SK-N-SH treated with all-trans-retinoic acid at 6 μM for 48 hours (cell line): Measurements from ENCODE around the gene FSTL1.

Experiments
- ATAC-seq: fragments of 200-7000 bp; cut with Tn5 transposase; 3 replicates; pipeline ENCODE4 v1.9.1; 2020; ENCODE audit warnings: mild to moderate bottlenecking, moderate library complexity
- ARNTL ChIP-seq: fragments of 450-650 bp; formaldehyde crosslinking; IDR thresholded peaks from 2 replicates; pipeline ENCODE4 v1.5.0; 2020; ENCODE audit warnings: low read depth, mild to moderate bottlenecking, moderate library complexity, borderline replicate concordance
- BACH2 ChIP-seq: fragments of 250-450 bp; sonication (Bioruptor Pico); IDR thresholded peaks from 2 replicates; pipeline ENCODE4 v1.9.0; 2021; ENCODE audit warnings: mild to moderate bottlenecking, borderline replicate concordance
- GLIS3 ChIP-seq: fragments of 250-450 bp; sonication (Bioruptor Pico); IDR thresholded peaks from 2 replicates; pipeline ENCODE4 v1.5.0; 2020; ENCODE audit warnings: mild to moderate bottlenecking, moderate library complexity
- ISL1 ChIP-seq: fragments of 250-450 bp; sonication (Bioruptor Pico); IDR thresholded peaks from 2 replicates; pipeline ENCODE4 v2.1.2; 2022; ENCODE audit warnings: mild to moderate bottlenecking, moderate library complexity
- OSR1 ChIP-seq: fragments of 250-450 bp; sonication (Bioruptor Pico); IDR thresholded peaks from 2 replicates; pipeline ENCODE4 v1.8.0; 2022; ENCODE audit warnings: moderate library complexity, mild to moderate bottlenecking, inconsistent platforms
- PATZ1 ChIP-seq: fragments of 250-450 bp; sonication (Bioruptor Pico); IDR thresholded peaks from 2 replicates; pipeline ENCODE4 v1.8.0; 2020; ENCODE audit warnings: mild to moderate bottlenecking, moderate library complexity, borderline replicate concordance
- POU6F1 ChIP-seq: fragments of 250-450 bp; sonication (Bioruptor Pico); IDR thresholded peaks from 2 replicates; pipeline ENCODE4 v1.8.0; 2021; ENCODE audit warnings: low read depth, mild to moderate bottlenecking, moderate library complexity, borderline replicate concordance
- PPARA ChIP-seq: fragments of 250-450 bp; sonication (Bioruptor Pico); IDR thresholded peaks from 2 replicates; pipeline ENCODE4 v1.5.0; 2020; ENCODE audit warnings: mild to moderate bottlenecking, borderline replicate concordance
- RARB ChIP-seq: fragments of 250-450 bp; sonication (Bioruptor Pico); IDR thresholded peaks from 2 replicates; pipeline ENCODE4 v1.8.0; 2021; ENCODE audit warnings: mild to moderate bottlenecking, moderate library complexity
- SNAI2 ChIP-seq: fragments of 250-450 bp; sonication (Bioruptor Pico); IDR thresholded peaks from 2 replicates; pipeline ENCODE4 v1.5.0; 2020; ENCODE audit warnings: mild to moderate bottlenecking, moderate library complexity
- TCF4 ChIP-seq: fragments of 250-450 bp; sonication (Bioruptor Pico); IDR thresholded peaks from 2 replicates; pipeline ENCODE4 v1.8.0; 2021; ENCODE audit warnings: mild to moderate bottlenecking, moderate library complexity, borderline replicate concordance
- TOX ChIP-seq: fragments of 250-450 bp; sonication (Bioruptor Pico); IDR thresholded peaks from 2 replicates; pipeline ENCODE4 v1.8.0; 2021; ENCODE audit warnings: mild to moderate bottlenecking, moderate library complexity, borderline replicate concordance
- ZC3H10 ChIP-seq: fragments of 250-450 bp; sonication (Bioruptor Pico); IDR thresholded peaks from 2 replicates; pipeline ENCODE4 v1.5.1; 2021; ENCODE audit warnings: mild to moderate bottlenecking, moderate library complexity
- ZFP3 ChIP-seq: fragments of 250-450 bp; sonication (Bioruptor Pico); IDR thresholded peaks from 2 replicates; pipeline ENCODE4 v1.5.0; 2020; ENCODE audit warnings: mild to moderate bottlenecking, moderate library complexity
- ZFP30 ChIP-seq: fragments of 450-650 bp; formaldehyde crosslinking; IDR thresholded peaks from 2 replicates; pipeline ENCODE4 v1.5.0; 2022; ENCODE audit warnings: mild to moderate bottlenecking, moderate library complexity
- ZNF565 ChIP-seq: fragments of 450-650 bp; formaldehyde crosslinking; conservative IDR thresholded peaks from 2 replicates; pipeline ENCODE4 v1.5.0; 2020; ENCODE audit warnings: low read depth, mild to moderate bottlenecking, moderate library complexity
- ZNF8 ChIP-seq: fragments of 450-650 bp; formaldehyde crosslinking; IDR thresholded peaks from 2 replicates; pipeline ENCODE4 v1.5.0; 2020; ENCODE audit warnings: mild to moderate bottlenecking, moderate library complexity
- TF ChIP-seq, protein P1 (sequence below): fragments of 250-450 bp; sonication (Bioruptor Pico); IDR thresholded peaks from 2 replicates; pipeline ENCODE4 v1.5.0; 2020; ENCODE audit warnings: mild to moderate bottlenecking, moderate library complexity
- TF ChIP-seq, protein P2 (sequence below): fragments of 250-450 bp; sonication (Bioruptor Pico); IDR thresholded peaks from 2 replicates; pipeline ENCODE4 v1.5.1; 2021; ENCODE audit warnings: mild to moderate bottlenecking, moderate library complexity

The FSTL1 gene

GRCh38 chr3:120436523-120437050, 14.2 kb downstream of the FSTL1 start:
- no peak for TF ChIP-seq OSR1 (CRISPR knock-in tag)
- TF ChIP-seq GLIS3 = no peak
- ATAC-seq = no peak

- peak; percentile 55 for ATAC-seq
- TF ChIP-seq ISL1 (CRISPR knock-in tag) (peak; percentile 22; the same call in 1 of the 2 replicates), ZNF8 (no peak)
Observed at GRCh38 chr3:120435621-120436020, 15.2 kb downstream of the FSTL1 start.

GRCh38 chr3:120433662-120434331, 17.0 kb downstream of the FSTL1 start:
- ATAC-seq = no peak
- TF ChIP-seq ZNF8 (no peak), PPARA (CRISPR knock-in tag) (no peak)

- TF ChIP-seq, protein P1, sequence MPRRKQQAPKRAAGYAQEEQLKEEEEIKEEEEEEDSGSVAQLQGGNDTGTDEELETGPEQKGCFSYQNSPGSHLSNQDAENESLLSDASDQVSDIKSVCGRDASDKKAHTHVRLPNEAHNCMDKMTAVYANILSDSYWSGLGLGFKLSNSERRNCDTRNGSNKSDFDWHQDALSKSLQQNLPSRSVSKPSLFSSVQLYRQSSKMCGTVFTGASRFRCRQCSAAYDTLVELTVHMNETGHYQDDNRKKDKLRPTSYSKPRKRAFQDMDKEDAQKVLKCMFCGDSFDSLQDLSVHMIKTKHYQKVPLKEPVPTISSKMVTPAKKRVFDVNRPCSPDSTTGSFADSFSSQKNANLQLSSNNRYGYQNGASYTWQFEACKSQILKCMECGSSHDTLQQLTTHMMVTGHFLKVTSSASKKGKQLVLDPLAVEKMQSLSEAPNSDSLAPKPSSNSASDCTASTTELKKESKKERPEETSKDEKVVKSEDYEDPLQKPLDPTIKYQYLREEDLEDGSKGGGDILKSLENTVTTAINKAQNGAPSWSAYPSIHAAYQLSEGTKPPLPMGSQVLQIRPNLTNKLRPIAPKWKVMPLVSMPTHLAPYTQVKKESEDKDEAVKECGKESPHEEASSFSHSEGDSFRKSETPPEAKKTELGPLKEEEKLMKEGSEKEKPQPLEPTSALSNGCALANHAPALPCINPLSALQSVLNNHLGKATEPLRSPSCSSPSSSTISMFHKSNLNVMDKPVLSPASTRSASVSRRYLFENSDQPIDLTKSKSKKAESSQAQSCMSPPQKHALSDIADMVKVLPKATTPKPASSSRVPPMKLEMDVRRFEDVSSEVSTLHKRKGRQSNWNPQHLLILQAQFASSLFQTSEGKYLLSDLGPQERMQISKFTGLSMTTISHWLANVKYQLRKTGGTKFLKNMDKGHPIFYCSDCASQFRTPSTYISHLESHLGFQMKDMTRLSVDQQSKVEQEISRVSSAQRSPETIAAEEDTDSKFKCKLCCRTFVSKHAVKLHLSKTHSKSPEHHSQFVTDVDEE (CRISPR knock-in tag) = no peak
- TF ChIP-seq SNAI2 = 0 out of 2 replicates have a peak, but pooled peaks have one; percentile 13
- no peak for TF ChIP-seq OSR1 (CRISPR knock-in tag)
- no peak for TF ChIP-seq ZNF565 (CRISPR knock-in tag)
- TF ChIP-seq ISL1 (CRISPR knock-in tag) = no peak
- TF ChIP-seq PPARA (CRISPR knock-in tag) = no peak
- peak; percentile 53 for ATAC-seq
Observed at GRCh38 chr3:120432150-120432860, 18.5 kb downstream of the FSTL1 start.

- no peak for TF ChIP-seq ZNF565 (CRISPR knock-in tag)
- TF ChIP-seq, protein P2, sequence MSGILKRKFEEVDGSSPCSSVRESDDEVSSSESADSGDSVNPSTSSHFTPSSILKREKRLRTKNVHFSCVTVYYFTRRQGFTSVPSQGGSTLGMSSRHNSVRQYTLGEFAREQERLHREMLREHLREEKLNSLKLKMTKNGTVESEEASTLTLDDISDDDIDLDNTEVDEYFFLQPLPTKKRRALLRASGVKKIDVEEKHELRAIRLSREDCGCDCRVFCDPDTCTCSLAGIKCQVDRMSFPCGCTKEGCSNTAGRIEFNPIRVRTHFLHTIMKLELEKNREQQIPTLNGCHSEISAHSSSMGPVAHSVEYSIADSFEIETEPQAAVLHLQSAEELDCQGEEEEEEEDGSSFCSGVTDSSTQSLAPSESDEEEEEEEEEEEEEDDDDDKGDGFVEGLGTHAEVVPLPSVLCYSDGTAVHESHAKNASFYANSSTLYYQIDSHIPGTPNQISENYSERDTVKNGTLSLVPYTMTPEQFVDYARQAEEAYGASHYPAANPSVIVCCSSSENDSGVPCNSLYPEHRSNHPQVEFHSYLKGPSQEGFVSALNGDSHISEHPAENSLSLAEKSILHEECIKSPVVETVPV (CRISPR knock-in tag) = no peak
- no peak for TF ChIP-seq POU6F1
- TF ChIP-seq RARB (CRISPR knock-in tag) = no peak
- TF ChIP-seq ZFP30 (CRISPR knock-in tag) = no peak
- no peak for TF ChIP-seq TCF4
- no peak for TF ChIP-seq GLIS3
- TF ChIP-seq ISL1 (CRISPR knock-in tag) = no peak
- ATAC-seq = peak; percentile 3; the same call in 2 of the 3 replicates
Observed at GRCh38 chr3:120429921-120430361, 20.9 kb downstream of the FSTL1 start.

- ATAC-seq = no peak
- no peak for TF ChIP-seq TOX (CRISPR knock-in tag)
- TF ChIP-seq PATZ1 (CRISPR knock-in tag) = no peak
- TF ChIP-seq ZNF565 (CRISPR knock-in tag) = no peak
- TF ChIP-seq ZC3H10 (CRISPR knock-in tag) = no peak
- no peak for TF ChIP-seq SNAI2
- TF ChIP-seq ISL1 (CRISPR knock-in tag) = no peak
- no peak for TF ChIP-seq ARNTL (CRISPR knock-in tag)
- TF ChIP-seq ZNF8 = no peak
- TF ChIP-seq OSR1 (CRISPR knock-in tag) = no peak
- no peak for TF ChIP-seq ZFP3 (CRISPR knock-in tag)
- no peak for TF ChIP-seq RARB (CRISPR knock-in tag)
- TF ChIP-seq, protein P2 (CRISPR knock-in tag) = no peak
- TF ChIP-seq BACH2 = no peak
- no peak for TF ChIP-seq POU6F1
Observed at GRCh38 chr3:120428924-120429323, 21.9 kb downstream of the FSTL1 start.
